ENCODE results near the gene COX20.
"Not testable (repeated sequence)": the region's sequence is repeated elsewhere in the genome, so short reads cannot be mapped to it uniquely, and the experiment has no call there.

The COX20 gene

GRCh38 chr1:244822878-244823277 lies 12.6 kb upstream of the COX20 start:
- DNase-seq (ENCODE audit: low read depth), result no peak

- no peak for DNase-seq (ENCODE audit: low read depth)
Observed at GRCh38 chr1:244826712-244827111, 8.7 kb upstream of the COX20 start.

- DNase-seq (ENCODE audit: low read depth), result no peak
Observed at GRCh38 chr1:244830639-244831038, 4.8 kb upstream of the COX20 start.

- not testable (repeated sequence) for DNase-seq (ENCODE audit: low read depth)
Observed at GRCh38 chr1:244833260-244833659, 2.2 kb upstream of the COX20 start.

- peak; percentile 83 for DNase-seq (ENCODE audit: low read depth)
Observed at GRCh38 chr1:244833734-244834542, 1.5 kb upstream of the COX20 start.

- DNase-seq (ENCODE audit: low read depth), result peak; percentile 86
Observed at GRCh38 chr1:244834543-244835275, 749 bp upstream of the COX20 start.

GRCh38 chr1:244836135-244836521 lies 670 bp downstream of the COX20 start:
- no peak for DNase-seq (ENCODE audit: low read depth)

- no peak for DNase-seq (ENCODE audit: low read depth)
Observed at GRCh38 chr1:244836584-244836983, 1.1 kb downstream of the COX20 start.

- DNase-seq (ENCODE audit: low read depth), result no peak
Observed at GRCh38 chr1:244837597-244838258, 2.3 kb downstream of the COX20 start.

- DNase-seq (ENCODE audit: low read depth), result no peak
Observed at GRCh38 chr1:244839656-244840055, 4.2 kb downstream of the COX20 start.

- DNase-seq (ENCODE audit: low read depth), result no peak
Observed at GRCh38 chr1:244840219-244840794, 4.8 kb downstream of the COX20 start.

- DNase-seq (ENCODE audit: low read depth), result no peak
Observed at GRCh38 chr1:244841273-244841927, 5.9 kb downstream of the COX20 start.

GRCh38 chr1:244843148-244843978 lies 7.9 kb downstream of the COX20 start:
- no peak for DNase-seq (ENCODE audit: low read depth)

GRCh38 chr1:244844155-244845121 lies 9.0 kb downstream of the COX20 start:
- no peak for DNase-seq (ENCODE audit: low read depth)

- no peak for DNase-seq (ENCODE audit: low read depth)
Observed at GRCh38 chr1:244846653-244847052, 11.2 kb downstream of the COX20 start.

GRCh38 chr1:244849189-244849866 lies 13.9 kb downstream of the COX20 start:
- DNase-seq (ENCODE audit: low read depth), result no peak

- no peak for DNase-seq (ENCODE audit: low read depth)
Observed at GRCh38 chr1:244850099-244850852, 14.8 kb downstream of the COX20 start.

GRCh38 chr1:244850896-244851295 lies 15.4 kb downstream of the COX20 start:
- DNase-seq (ENCODE audit: low read depth), result no peak

All from CMK (cell line).